HuH-7.5 (cell line): ENCODE data around the gene OR4C15.

ENCODE experiments used
- DNase-seq: peaks from one replicate; pipeline ENCODE4 v3.0.0; 2011; ENCODE audit warnings: low spot score

OR4C15 gene

DNA sequence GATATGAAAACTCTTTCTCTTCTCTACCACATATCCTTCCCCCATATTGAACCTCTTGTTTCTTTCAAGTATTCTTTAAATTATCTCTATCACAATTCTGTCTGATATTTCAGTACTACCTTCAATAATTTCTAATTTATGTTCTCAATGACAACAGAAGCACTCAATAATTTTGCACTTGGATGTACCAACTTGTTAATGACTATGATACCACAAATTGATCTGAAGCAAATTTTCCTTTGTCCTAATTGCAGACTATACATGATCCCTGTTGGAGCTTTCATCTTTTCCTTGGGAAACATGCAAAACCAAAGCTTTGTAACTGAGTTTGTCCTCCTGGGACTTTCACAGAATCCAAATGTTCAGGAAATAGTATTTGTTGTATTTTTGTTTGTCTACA is at the start of gene OR4C15:
TSS of gene OR4C15 (plus strand) at position 301 of the 400 bp plus-strand sequence. CDS start at position 301, 0 bp downstream.
- no peak for DNase-seq

DNA sequence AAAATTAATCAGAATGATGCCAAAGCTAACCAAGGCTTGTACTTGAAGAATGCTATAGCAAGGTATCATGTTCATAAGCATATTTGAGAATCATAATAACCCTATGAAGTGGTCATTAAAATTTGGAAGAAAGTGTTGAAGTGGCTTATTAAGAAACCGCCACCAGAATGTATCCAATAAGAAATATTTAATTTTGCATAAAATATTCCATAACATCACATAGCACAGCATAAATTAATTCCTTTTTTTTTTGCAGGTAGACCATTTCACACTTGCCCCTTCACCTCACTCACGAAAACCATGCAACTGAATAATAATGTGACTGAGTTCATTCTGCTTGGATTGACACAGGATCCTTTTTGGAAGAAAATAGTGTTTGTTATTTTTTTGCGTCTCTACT is 17.6 kb downstream of the OR4C15 start, which contains the start of gene OR4C16:
TSS of gene OR4C16 (plus strand) at position 301 of the 400 bp plus-strand sequence. CDS start at position 301, 0 bp downstream.
- no peak for DNase-seq

DNA sequence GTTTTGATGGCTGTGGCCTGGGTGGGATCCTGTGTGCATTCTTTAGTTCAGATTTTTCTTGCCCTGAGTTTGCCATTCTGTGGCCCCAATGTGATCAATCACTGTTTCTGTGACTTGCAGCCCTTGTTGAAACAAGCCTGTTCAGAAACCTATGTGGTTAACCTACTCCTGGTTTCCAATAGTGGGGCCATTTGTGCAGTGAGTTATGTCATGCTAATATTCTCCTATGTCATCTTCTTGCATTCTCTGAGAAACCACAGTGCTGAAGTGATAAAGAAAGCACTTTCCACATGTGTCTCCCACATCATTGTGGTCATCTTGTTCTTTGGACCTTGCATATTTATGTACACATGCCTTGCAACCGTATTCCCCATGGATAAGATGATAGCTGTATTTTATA is 18.3 kb downstream of the OR4C15 start:
- no peak for DNase-seq
